ENCODE data around the gene NADSYN1.

- TF ChIP-seq CTCF (conservative IDR thresholded peaks at IDR 0.05; ENCODE audit: low read depth in 2 of 2) (no peak), POLR2AphosphoS5 (IDR thresholded peaks at IDR 0.05; ENCODE audit: low read depth) (no peak), EZH2 (IDR thresholded peaks at IDR 0.05; ENCODE audit: low read depth, unreplicated experiment) (no peak), EZH2phosphoT487 (IDR thresholded peaks at IDR 0.05; ENCODE audit: unreplicated experiment) (no peak), JUNB (IDR thresholded peaks at IDR 0.05; ENCODE audit: unreplicated experiment) (no peak), REST (IDR thresholded peaks at IDR 0.05; ENCODE audit: unreplicated experiment) (no peak), CREB1 (CRISPR knock-in tag; IDR thresholded peaks at IDR 0.05; ENCODE audit: low read depth) (no peak), ETS1 (IDR thresholded peaks at IDR 0.05) (no peak)
Measured at GRCh38 chr11:71490044-71490730, 37.2 kb downstream of the NADSYN1 start.

Data from GM23338 (cell line).